ENCODE results near the gene KDM4B.
"Not testable (repeated sequence)": the region's sequence is repeated elsewhere in the genome, so short reads cannot be mapped to it uniquely, and the experiment has no call there.

Gene KDM4B

DNA sequence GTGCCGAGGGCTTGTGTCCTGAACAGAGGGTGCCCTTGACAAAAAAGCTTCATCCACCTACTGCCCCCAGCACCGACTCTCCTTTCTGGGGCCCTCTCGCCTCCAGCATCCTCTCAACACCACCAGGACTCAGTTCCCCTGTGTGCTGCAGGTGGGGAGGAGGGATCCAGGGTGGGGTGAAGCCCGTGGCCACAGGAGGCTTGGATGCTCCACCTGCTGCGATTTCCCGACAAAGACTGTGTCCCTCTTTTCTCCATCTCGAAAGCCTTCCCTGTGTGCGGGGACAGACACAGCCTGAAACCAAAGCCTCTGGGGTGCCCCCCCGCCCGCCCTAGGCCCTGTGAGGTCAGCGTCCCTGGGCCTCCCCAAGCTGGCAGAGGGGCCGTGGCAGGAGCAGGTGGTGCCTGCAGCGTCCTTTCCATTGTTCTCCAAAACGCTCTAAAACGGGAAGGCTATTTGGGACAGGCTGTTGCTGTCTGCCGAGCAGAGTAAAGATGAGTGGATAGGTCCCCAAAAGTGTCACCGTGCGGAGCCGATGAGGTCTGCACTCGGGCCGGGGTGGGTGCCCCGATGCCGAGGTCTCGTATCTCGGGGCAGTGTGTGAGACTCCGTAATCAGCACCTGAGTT, 186.0 kb downstream of the KDM4B start:
- no peak for DNase-seq

DNA sequence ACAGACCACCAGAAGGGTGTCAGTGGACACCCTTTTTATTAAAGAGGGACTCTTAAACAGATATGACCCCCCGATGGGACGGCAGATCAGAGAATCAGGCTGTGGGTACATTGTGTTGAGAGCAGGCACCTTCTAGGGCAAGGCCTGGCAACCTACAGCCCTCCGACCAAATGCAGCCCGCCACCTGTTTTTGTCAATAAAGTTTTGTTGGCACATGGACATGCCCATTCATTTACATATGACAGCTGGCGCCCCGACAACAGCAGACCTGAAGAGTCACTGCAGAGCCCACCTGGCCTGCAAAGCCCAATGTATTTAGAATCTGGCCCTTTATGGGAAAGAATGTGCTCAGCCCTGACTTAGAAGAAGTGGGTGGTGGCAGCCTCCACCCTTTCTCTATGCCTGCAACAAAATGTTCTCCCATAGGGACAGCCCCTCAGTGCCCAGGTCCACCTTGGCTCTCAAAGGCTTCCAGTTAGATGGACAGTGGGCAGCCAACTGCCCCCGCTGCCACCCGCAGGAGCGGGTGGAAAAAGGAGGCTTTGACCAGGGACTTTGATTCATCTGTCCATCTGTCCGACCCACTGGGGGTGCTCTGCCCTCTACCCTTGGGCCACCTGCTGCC, 186.8 kb downstream of the KDM4B start:
- DNase-seq = no peak

DNA sequence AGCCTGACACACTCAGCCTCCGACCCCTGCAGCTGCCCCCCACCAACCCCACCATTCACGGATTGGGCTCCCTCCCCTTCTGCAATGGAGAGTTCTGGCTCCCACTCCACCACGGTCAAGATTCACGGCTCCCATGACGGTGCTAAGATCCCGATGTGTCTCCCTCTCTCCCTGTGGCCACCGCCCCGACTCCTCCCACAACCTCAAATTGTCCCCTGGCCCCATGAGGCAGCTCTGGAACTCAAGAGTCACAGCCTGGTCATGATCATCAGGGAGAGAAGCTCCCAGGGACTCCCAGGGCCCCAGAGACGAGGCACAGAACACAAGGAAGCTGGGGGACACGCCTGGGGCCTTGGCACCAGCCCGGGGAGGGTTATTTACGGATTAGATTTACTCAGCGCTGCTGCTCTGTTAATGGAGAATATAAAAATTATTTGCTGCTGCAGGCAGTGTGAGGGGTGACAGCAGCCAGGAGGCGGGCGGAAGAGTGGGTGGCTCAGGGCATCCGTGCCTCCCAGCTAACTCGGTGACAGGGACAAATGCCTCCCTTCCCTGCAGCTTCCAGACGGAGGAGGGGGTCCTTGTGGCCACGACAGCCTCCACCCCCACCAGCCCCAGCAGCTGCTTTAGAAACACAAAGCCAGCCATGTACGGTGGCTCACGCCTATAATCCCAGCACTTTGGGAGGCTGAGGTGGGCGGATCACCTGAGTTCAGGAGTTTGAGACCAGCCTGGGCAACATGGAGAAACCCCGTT, 187.5 kb downstream of the KDM4B start:
- no peak for DNase-seq

DNA sequence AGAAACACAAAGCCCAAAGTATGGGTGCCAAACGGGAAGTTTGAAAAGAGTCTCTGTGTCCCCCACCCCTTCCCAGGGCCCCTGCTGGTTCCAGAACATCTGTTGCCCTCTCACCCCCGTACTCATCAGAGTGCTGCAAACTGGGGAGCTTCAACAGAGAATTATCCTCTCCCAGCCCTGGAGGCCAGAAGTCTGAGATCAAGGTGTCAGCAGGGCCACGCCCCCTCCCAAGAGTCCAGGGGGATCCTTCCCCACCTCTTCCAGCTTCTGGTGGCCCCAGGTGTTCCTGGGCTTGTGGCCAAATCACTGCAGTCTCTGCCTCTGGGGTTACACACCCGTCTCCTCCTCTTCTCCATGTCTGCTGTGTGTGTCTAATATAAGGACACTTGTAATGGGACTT, 188.3 kb downstream of the KDM4B start:
- no peak for DNase-seq

DNA sequence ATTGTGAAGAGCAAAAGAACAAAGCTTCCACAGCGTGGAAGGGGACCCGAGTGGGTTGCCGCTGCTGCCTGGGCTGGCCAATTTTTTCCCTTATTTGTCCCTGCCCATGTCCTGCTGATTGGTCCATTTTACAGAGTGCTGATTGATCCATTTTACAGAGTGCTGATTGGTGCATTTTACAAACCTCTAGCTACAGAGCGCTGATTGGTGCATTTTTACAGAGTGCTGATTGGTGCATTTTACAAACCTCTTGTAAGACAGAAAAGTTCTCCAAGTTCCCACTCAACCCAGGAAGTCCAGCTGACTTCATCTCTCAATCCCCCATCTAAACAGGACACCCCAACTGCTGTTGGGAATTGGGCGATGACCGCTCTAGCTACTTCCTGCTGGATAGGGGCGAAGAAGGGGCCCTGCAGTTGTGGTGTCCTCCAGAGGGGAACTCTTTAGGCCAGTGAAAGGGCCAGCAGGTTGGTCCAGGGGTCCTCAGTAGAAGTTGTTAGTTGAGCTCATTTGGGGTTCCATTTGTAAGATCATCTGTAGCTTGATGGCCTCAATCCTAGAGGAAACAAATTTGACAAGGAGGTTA, 189.7 kb downstream of the KDM4B start:
- DNase-seq = not testable (repeated sequence)

DNA sequence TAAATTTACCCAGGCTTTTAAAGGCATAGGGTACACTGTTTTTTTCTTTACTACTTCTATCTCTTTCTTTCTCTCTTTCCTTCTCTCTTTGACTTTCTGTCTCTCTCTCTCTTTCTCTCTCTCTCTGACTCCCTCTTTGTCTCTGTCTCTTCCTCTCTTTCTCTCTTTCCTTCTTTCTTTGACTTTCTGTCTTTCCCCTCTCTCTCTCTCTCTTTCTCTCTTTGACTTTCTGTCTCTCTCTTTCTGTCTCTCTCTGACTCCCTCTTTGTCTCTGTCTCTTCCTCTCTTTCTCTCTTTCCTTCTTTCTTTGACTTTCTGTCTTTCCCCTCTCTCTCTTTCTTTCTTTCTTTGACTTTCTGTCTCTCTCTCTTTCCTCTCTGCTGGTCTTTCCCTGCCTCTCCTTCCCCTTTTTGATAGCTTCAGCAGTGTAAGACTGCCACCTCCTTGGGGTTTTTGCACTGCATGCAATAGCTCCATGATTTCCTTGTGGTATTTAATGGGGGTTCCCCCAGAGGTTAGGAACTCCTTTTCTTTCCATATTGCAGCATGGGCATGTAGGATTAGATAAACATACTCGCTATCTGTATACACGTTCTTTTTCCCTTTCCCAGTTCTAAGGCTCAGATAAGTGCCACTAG, 191.4 kb downstream of the KDM4B start:
- not testable (repeated sequence) for DNase-seq

DNA sequence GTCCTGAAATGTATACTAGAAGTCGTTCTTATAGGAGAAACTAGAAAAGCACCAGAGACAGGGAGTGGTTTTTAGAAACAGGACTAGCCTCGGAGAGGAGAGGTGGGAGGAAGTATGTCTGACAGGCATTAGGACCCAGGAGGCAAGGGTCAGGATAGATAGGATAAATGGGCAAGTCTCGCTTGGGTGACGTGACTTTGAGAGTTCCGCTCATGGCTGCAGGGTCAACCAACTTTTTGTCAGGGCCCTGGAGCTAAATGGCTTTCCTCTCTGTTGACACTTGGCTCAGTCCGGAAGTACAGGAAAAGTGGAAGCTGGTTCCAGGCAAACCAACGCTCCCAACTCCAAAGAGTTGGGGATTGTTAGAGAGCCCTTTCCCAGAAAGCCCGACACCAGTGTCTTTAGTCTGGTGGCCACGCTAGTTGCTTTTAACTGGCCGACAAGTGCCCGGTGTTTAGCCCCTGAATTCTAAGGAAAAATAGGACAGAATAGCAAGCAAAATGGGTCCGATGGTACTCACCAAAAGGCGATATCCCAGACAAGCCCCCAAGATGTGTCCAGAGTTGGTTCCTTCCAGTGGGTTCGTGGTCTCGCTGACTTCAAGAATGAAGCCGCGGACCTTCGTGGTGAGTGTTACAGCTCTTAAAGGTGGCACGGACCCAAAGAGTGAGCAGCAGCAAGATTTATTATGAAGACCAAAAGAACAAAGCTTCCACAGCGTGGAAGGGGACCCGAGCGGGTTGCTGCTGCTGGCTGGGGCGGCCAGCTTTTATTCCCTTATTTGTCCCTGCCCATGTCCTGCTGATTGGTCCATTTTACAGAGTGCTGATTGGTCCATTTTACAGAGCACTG, 196.2 kb downstream of the KDM4B start:
- not testable (repeated sequence) for DNase-seq

DNA sequence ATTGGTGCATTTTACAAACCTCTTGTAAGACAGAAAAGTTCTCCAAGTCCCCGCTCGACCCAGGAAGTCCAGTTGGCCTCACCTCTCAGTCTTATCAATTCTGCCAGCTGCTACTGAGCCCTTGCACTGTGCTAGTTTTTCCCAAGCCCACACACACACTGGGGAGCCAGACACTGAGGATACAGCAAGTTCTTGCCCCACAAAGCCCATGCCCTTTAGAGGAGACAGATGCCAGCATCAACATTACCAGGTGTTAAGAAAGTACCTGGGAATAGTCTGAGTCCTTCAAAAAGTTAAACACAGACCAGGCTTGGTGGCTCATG, 196.7 kb downstream of the KDM4B start:
- DNase-seq = no peak

DNA sequence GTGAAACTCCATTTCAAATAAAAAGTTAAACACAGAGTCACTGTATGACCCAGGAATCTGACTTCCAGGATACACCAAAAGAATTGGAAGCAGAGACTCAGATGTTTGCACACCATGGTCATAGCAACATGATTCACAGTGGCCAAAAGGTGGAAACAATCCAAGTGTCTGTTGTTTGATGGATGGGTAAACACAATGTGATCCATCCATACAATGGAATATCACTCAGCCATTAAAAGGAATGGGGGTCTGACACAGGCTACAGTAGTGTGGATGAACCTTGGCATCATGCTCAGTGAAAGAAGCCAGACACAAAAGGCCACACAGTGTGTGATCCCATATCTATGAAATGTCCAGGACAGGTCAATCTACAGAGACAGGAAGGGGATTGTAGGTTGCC, 197.3 kb downstream of the KDM4B start:
- DNase-seq = no peak

DNA sequence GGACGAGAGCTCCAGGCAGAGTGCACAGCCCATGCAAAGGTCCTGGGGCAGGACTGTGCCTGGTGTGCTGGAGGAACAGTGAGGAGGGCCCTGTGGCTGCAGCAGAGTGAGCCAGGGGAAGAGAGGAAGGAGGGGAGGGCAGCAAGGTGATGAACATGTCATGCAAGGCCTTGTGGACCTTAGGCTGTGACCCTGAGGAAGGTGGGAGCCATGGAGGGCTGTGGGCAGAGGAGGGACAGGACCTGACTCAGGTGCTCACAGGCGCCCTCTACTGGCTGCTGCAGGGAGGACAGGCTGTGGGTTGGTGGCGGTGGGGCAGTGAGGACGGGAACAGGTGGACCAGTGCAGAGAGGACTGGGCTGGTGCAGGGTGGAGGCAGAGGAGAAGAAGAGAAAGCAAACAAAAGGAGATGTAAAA, 201.4 kb downstream of the KDM4B start:
- no peak for DNase-seq

DNA sequence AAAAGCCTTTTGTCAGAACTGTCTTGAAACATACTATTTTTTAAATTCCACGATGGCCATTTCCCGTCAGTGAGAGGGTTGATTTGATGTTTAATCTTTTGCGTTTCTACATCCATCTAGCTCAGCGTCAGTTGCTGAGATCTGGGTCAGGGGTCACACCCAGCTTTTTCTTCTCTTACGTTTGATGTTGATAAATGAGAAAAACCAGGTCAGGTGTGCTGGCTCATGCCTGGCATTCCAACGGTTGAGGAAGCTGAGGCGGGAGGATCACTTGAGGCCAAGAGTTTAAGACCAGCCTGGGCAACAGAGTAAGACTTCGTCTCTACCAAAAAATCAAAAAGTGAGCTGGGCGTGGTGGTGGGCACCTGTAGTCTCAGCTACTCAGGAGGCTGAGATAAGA, 202.8 kb downstream of the KDM4B start:
- DNase-seq = no peak

DNA sequence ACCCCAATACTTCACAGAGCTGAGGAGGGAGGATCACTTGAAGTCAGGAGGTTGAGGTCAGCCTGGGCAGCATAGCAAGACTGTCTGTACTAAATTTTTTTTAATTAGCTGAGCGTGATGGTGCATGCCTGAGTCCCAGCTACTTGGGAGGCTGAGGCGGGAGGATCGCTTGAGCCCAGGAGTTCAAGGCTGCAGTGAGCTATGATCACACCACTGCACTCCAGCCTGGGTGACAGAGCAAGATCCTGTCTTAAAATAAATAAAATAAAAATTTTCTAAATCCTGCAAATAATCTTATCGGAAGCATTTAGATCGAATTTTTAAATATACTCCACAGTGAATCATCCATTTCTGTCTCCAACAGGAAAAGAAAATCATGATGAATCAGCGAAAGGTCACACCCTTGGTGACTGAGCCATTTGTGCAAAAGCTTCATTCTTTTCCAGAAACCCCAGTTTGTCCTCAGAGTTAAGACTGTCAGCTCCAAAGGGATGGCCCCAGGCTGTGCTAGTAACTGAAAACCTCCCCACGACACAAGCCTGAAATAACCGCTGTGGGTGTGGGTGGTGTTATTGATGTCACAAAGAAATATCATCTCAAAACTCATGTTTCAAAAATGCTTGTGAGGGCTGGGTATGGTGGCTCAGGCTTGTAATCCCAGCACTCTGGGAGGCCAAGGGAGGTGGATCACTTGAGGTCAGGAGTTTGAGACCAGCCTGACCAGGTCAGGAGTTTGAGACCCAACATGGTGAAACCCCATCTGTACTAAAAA, 204.1 kb downstream of the KDM4B start:
- no peak for DNase-seq

DNA sequence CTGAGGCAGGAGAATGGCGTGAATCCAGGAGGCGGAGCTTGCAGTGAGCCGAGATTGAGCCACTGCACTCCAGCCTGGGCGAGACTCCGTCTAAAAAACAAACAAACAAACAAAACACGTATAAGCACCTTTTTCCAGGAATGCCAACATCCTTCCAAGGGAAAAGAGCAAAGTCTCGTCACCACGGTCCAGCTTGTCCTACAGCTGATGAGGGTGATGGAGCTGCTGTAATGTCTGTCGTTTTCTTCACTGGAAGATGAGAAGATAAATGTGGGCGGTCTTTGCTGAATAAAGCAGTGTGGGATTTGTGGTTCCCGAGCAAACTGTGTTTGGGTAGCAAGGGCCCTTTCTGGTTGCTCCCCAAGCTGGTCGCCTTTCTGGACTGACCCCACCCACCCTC, 205.1 kb downstream of the KDM4B start:
- DNase-seq = no peak

DNA sequence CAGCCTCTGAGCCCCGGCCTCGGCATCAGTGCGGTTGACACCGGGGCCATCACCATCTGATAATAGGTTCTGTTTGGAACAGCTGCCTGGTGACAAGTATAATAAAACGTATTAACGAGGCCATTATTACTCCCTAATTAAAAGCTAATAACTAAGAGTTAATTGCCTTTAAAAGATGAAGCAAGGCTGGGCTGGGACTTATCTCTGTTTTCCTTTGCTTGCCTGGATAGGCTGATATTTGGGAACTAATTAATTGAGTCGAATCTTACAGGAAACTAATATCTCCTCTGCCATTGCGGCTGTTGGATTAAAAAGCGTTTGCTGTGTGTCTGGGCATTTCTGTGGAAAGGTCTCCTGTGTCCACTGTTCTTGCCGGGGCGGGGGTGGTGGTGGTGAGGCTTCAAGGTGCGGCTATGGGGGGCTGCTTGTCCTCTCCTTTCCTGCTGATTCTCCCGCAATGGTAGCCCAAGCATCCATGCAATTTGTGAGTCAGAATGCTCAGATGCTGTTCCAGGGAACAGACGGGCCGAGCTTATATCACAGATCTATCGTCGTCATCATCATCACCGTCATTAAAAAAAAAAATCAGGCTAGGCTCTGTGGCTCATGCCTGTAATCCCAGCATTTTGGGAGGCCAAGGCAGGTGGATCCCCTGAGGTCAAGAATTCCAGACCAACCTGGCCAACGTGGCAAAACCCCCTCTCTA, 209.0 kb downstream of the KDM4B start:
- DNase-seq = no peak

DNA sequence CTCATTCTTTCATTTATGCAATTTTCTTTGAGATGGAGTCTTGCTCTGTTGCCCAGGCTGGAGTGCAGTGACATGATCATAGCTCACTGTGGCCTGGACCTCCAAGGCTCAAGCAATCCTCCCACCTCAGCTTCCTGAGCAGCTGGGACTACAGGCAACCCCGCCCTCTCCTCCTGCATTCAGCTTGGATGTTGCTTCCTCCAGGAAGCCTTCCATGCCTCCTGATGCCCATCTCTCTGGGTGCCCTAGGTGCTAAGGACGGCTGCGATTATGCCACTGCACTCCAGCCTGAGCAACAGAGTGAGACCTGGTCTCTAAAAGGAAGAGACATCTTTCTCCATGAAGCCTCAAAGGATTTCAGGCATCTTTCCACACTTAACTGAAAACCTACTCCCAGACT, 209.9 kb downstream of the KDM4B start:
- no peak for DNase-seq

DNA sequence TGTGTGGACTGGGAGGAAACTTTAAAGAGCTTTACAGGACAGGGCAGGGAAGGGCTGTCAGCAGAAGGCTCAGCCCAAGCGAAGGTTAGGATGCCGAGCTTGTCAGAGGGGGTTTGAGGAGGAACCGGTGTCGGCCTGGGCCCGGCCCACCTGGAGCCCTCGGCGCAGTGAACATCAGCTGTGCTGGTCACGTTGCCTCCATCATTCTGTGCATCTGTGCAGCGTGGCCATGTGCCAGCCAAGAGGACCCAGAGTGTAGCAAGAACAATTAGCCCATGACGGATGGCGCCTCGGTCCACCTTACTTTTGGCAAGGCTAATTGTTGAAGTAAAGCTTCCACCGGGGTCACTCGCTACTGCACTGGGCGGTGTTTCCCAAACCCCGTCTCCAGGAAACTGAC, 210.3 kb downstream of the KDM4B start:
- DNase-seq = no peak

DNA sequence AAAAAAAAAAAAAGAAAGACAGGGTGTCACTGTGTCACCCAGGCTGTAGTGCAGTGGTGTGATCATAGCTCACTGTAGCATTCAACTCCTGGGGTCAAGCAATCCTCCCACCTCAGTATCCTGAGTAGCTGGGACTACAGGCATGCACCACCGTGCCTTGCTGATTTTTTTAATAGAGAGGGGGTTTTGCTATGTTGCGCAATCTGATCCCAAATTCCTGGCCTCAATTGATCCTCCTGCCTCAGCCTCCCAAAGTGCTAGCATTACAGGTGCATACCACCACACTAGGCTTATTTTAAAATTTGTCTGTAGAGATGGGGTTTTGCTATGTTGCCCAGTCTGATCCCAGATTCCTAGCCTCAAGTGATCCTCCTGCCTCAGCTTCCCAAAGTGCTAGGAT, 212.4 kb downstream of the KDM4B start:
- no peak for DNase-seq

DNA sequence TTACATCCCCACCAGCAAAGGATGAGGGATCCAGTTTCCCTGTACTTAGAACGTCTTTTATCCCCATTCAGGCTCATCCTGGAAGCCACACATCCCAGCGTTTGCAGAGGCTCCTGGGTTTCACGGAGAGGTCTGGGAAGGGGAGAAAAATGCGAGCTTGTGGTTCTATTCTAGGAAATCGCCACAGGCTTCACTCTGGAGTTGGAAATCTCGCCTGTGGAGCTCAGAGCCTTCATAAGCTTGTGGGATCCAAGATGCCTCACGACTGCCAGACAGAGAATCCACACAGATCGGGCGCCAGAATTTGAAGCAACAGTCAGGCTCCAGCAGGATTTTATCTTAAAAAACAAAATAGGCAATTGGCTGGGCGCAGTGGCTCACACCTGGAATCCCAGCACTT, 213.8 kb downstream of the KDM4B start:
- no peak for DNase-seq

DNA sequence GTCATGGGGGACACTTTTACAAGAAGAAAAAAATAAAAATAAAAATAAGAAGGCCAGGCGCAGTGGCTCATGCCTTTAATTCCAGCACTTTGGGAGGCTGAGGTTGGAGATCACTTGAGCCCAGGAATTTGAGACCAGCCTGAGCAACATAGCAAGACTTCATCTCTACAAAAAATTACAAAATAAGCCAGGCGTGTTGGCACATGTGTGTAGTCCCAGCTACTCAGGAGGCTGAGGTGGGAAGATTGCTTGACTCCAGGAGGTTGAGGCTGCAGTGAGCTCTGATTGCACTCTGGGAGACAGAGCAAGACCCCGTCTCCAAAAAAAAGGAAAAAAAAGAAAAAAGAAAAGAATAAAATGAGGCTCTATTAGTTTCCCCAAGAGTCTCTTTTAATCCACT, 214.7 kb downstream of the KDM4B start:
- no peak for DNase-seq

DNA sequence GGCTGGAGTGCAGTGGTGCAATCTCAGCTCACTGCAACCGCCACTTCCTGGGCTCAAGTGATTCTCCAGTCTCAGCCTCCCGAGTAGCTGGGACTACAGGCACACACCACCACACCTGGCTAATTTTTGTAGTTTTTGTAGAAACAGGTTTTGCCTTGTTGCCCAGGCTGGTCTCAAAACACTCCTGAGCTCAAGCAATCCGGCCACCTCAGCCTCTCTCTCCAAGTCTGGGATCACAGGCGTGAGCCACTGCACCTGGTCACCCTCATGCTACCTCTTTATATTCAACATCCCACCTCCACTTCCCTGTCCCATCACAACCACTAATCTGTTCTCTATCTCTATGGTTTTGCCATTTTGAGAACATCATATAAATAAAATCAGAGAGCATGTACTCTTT, 216.0 kb downstream of the KDM4B start:
- no peak for DNase-seq

All from GF-D8 (cell line).